Measurements from ENCODE around the gene MLYCD. TPM values are rescaled to one million over a fixed set of nuclear protein-coding genes. Genes with fewer than 3 reads are reported as not detected.

The MLYCD gene
- total and polyA plus RNA-seq, 10 of the 15 experiments (the other 5 are each of a cell fraction or from before 2014, with no cell fraction given): 0.21 to 3.7 (median 1.7) TPM

- in situ Hi-C loops (cut with MboI): no loop called here
- BruUV-seq (replicated peaks): no TSS peak
- Histone ChIP-seq H3K9ac (ENCODE audit: control insufficient read depth, insufficient read depth, low read length) (no peak overlapping the region), H3K79me2 (ENCODE audit: control insufficient read depth, insufficient read depth, low read length) (no peaks in the 10 kb centered on the region), H2AFZ (ENCODE audit: control insufficient read depth, low read depth, low read length) (no peak overlapping the region), H3K9me3 (replicated peaks; ENCODE audit: control insufficient read depth, insufficient read depth, low read length) (no peaks in the 10 kb centered on the region; the same call in 2 of the 3 replicates), H3K4me3 (no peak overlapping the region), H3K36me3 (ENCODE audit: control insufficient read depth in 2 of 2, insufficient read depth in 2 of 2, low read length in 1 of 2) (no peaks in the 10 kb centered on the region), H3K4me1 (ENCODE audit: control insufficient read depth, insufficient read depth, low read length) (no peaks in the 10 kb centered on the region), H3K27ac (ENCODE audit: control insufficient read depth, insufficient read depth) (no peak overlapping the region), H4K20me1 (ENCODE audit: control insufficient read depth, insufficient read depth) (no peaks in the 10 kb centered on the region), H3K27me3 (replicated peaks in 1 of 2; ENCODE audit: control insufficient read depth in 2 of 2, insufficient read depth in 2 of 2, low read length in 1 of 2) (no peaks in the 10 kb centered on the region), H3K4me2 (ENCODE audit: control insufficient read depth, insufficient read depth) (no peak overlapping the region)
- ChIA-PET CTCF (no interaction called here), RAD21 (ENCODE audit: unreplicated experiment) (no interaction called here), SMC1A (ENCODE audit: uncharacterized antibody, unreplicated experiment) (no interaction called here), POLR2A (no interaction called here)
- intact Hi-C loops (cut with micrococcal nuclease; ENCODE audit: unreplicated experiment): no loop called here
- WGBS (ENCODE audit: insufficient coverage, insufficient replicate concordance, low lambda C conversion rate, missing lambda C conversion rate): 40% methylated on average over 3 of the region's 3 CpGs
- ATAC-seq (no peak), DNase-seq (ENCODE audit: low read depth, low spot score) (no peak), FAIRE-seq (no peak)
- no peak for TF ChIP-seq STAT3 (IDR thresholded peaks at IDR 0.05; ENCODE audit: low read depth, low read length)
Measured at GRCh38 chr16:83891742-83892141, 7.2 kb upstream of the MLYCD start.

- intact Hi-C loops (cut with micrococcal nuclease; ENCODE audit: unreplicated experiment): no loop called here
- no TSS peak for BruUV-seq (replicated peaks)
Measured at GRCh38 chr16:83895243-83895642, 3.7 kb upstream of the MLYCD start.

More at GRCh38 chr16:83895243-83895642, 3.7 kb upstream of the MLYCD start:
- ChIA-PET RAD21 (ENCODE audit: unreplicated experiment) (no interaction called here), CTCF (no interaction called here), POLR2A (no interaction called here), SMC1A (ENCODE audit: uncharacterized antibody, unreplicated experiment) (no interaction called here)
- DNase-seq (ENCODE audit: low read depth, low spot score) (no peak), FAIRE-seq (no peak), ATAC-seq (no peak)
- Histone ChIP-seq H3K9ac (ENCODE audit: control insufficient read depth, insufficient read depth, low read length) (no peak overlapping the region), H3K27ac (ENCODE audit: control insufficient read depth, insufficient read depth) (no peak overlapping the region), H3K36me3 (ENCODE audit: control insufficient read depth in 2 of 2, insufficient read depth in 2 of 2, low read length in 1 of 2) (no peaks in the 10 kb centered on the region), H3K4me3 (no peak overlapping the region), H3K9me3 (replicated peaks; ENCODE audit: control insufficient read depth, insufficient read depth, low read length) (no peaks in the 10 kb centered on the region; the same call in 2 of the 3 replicates), H3K27me3 (replicated peaks in 1 of 2; ENCODE audit: control insufficient read depth in 2 of 2, insufficient read depth in 2 of 2, low read length in 1 of 2) (no peaks in the 10 kb centered on the region), H3K4me2 (ENCODE audit: control insufficient read depth, insufficient read depth) (no peak overlapping the region), H4K20me1 (ENCODE audit: control insufficient read depth, insufficient read depth) (no peaks in the 10 kb centered on the region), H3K79me2 (ENCODE audit: control insufficient read depth, insufficient read depth, low read length) (peaks cover 6% of the 10 kb centered on the region), H3K4me1 (ENCODE audit: control insufficient read depth, insufficient read depth, low read length) (peaks cover 7% of the 10 kb centered on the region; the same call in 1 of the 2 replicates), H2AFZ (ENCODE audit: control insufficient read depth, low read depth, low read length) (no peak overlapping the region)
- TF ChIP-seq RFX5 (IDR thresholded peaks at IDR 0.05; ENCODE audit: low read depth, low read length) (no peak), NBN (IDR thresholded peaks at IDR 0.05) (no peak), NRF1 (conservative IDR thresholded peaks at IDR 0.05; ENCODE audit: low read depth, low read length) (no peak), ZZZ3 (IDR thresholded peaks at IDR 0.05; ENCODE audit: control insufficient read depth, insufficient read length, low read depth) (no peak)
- TF ChIP-seq, protein P1, sequence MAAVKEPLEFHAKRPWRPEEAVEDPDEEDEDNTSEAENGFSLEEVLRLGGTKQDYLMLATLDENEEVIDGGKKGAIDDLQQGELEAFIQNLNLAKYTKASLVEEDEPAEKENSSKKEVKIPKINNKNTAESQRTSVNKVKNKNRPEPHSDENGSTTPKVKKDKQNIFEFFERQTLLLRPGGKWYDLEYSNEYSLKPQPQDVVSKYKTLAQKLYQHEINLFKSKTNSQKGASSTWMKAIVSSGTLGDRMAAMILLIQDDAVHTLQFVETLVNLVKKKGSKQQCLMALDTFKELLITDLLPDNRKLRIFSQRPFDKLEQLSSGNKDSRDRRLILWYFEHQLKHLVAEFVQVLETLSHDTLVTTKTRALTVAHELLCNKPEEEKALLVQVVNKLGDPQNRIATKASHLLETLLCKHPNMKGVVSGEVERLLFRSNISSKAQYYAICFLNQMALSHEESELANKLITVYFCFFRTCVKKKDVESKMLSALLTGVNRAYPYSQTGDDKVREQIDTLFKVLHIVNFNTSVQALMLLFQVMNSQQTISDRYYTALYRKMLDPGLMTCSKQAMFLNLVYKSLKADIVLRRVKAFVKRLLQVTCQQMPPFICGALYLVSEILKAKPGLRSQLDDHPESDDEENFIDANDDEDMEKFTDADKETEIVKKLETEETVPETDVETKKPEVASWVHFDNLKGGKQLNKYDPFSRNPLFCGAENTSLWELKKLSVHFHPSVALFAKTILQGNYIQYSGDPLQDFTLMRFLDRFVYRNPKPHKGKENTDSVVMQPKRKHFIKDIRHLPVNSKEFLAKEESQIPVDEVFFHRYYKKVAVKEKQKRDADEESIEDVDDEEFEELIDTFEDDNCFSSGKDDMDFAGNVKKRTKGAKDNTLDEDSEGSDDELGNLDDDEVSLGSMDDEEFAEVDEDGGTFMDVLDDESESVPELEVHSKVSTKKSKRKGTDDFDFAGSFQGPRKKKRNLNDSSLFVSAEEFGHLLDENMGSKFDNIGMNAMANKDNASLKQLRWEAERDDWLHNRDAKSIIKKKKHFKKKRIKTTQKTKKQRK (IDR thresholded peaks at IDR 0.05; ENCODE audit: low read depth, low read length): no peak
- in situ Hi-C loops (cut with MboI): no loop called here
- WGBS (ENCODE audit: insufficient coverage, insufficient replicate concordance, low lambda C conversion rate, missing lambda C conversion rate): 52% methylated on average over 4 of the region's 4 CpGs

Data from GM12878 (cell line).